HEK293 (cell line): Measurements from ENCODE around the gene S100A8.

Experiments
- CTCF ChIA-PET: fragments of 350-600 bp; formaldehyde crosslinking; extraction: SDS; loops from one replicate; lab custom pipeline; 2021; ENCODE audit warnings: antibody characterized with exemption; lab: Yijun Ruan, JAX
- POLR2A ChIA-PET: fragments of 300-600 bp; formaldehyde crosslinking; extraction: SDS; loops from one replicate; lab custom pipeline; 2020; ENCODE audit warnings: antibody characterized with exemption, inconsistent platforms; lab: Yijun Ruan, JAX
- H3K27ac ChIP-seq: fragments of 200-500 bp; sonication (Bioruptor generic); 2 replicates; pipeline ENCODE4 v1.5.1; 2014; ENCODE audit warnings: low read depth, low read length, control low read depth, inconsistent platforms; ENCODE audit errors: extremely low read depth
- H3K36me3 ChIP-seq, 2 experiments: fragments of 200-500 bp in 1 of 2; sonication (Bioruptor generic) in 1 of 2; 1 replicate in 1 of 2; 2 replicates in 1 of 2; pipeline ENCODE4 v1.5.1; 2014 to 2017; ENCODE audit warnings: inconsistent platforms in 2 of 2, low read length in 2 of 2; ENCODE audit not compliant: control insufficient read depth in 2 of 2, insufficient read depth in 1 of 2
- H3K4me1 ChIP-seq: fragments of 200-500 bp; sonication (Bioruptor generic); 2 replicates; pipeline ENCODE4 v1.5.1; 2014; ENCODE audit warnings: mild to moderate bottlenecking, low read length, inconsistent platforms; ENCODE audit not compliant: control insufficient read depth, insufficient read depth
- H3K4me3 ChIP-seq: 2 replicates; pipeline ENCODE4 v1.5.1; 2011; ENCODE audit warnings: low read depth, mild to moderate bottlenecking, control low read depth, low read length, moderate library complexity
- H3K9me3 ChIP-seq: fragments of 200-500 bp; sonication (Bioruptor generic); 2 replicates; pipeline ENCODE4 v1.5.1; 2014; ENCODE audit warnings: low read depth, low read length, inconsistent platforms; ENCODE audit not compliant: control insufficient read depth, insufficient read depth
- GFI1B ChIP-seq: fragments of 450-650 bp; formaldehyde crosslinking; IDR thresholded peaks from 2 replicates; pipeline ENCODE4 v1.5.1; 2016; ENCODE audit warnings: missing biosample characterization, missing genetic modification characterization
- KLF1 ChIP-seq: fragments of 450-650 bp; formaldehyde crosslinking; IDR thresholded peaks from 2 replicates; pipeline ENCODE4 v1.5.1; 2016; ENCODE audit warnings: missing biosample characterization, missing genetic modification characterization
- KLF16 ChIP-seq: fragments of 450-650 bp; formaldehyde crosslinking; IDR thresholded peaks from 2 replicates; pipeline ENCODE4 v1.5.1; 2017; ENCODE audit warnings: missing biosample characterization, missing genetic modification characterization
- REPIN1 ChIP-seq: fragments of 450-650 bp; formaldehyde crosslinking; IDR thresholded peaks from 2 replicates; pipeline ENCODE4 v1.5.1; 2017; ENCODE audit warnings: missing biosample characterization, missing genetic modification characterization, low read depth
- ZBTB1 ChIP-seq: fragments of 450-650 bp; formaldehyde crosslinking; IDR thresholded peaks from 2 replicates; pipeline ENCODE4 v1.5.1; 2016; ENCODE audit warnings: missing biosample characterization, missing genetic modification characterization
- ZBTB10 ChIP-seq: fragments of 450-650 bp; formaldehyde crosslinking; IDR thresholded peaks from 2 replicates; pipeline ENCODE4 v1.5.1; 2016; ENCODE audit warnings: missing biosample characterization, missing genetic modification characterization
- ZEB2 ChIP-seq: fragments of 450-650 bp; formaldehyde crosslinking; IDR thresholded peaks from 2 replicates; pipeline ENCODE4 v1.5.1; 2016; ENCODE audit warnings: missing biosample characterization, missing genetic modification characterization
- ZFP3 ChIP-seq: fragments of 450-650 bp; formaldehyde crosslinking; IDR thresholded peaks from 2 replicates; pipeline ENCODE4 v1.5.1; 2016; ENCODE audit warnings: low read depth, missing biosample characterization, missing genetic modification characterization
- ZFP37 ChIP-seq: fragments of 450-650 bp; formaldehyde crosslinking; IDR thresholded peaks from 2 replicates; pipeline ENCODE4 v1.5.1; 2016; ENCODE audit warnings: missing biosample characterization, missing genetic modification characterization
- ZNF274 ChIP-seq, 2 experiments: fragments of 200-500 bp in 1 of 2; fragments of 450-650 bp in 1 of 2; sonication (Bioruptor generic) in 1 of 2; formaldehyde crosslinking in 1 of 2; IDR thresholded peaks; 2 replicates each; pipeline versions ENCODE4 v1.5.1 to v1.6.1; 2014 to 2016; ENCODE audit warnings: borderline replicate concordance in 1 of 2, inconsistent platforms in 1 of 2, low read length in 1 of 2, missing biosample characterization in 1 of 2, missing genetic modification characterization in 1 of 2
- ZNF280D ChIP-seq: fragments of 450-650 bp; formaldehyde crosslinking; IDR thresholded peaks from 2 replicates; pipeline ENCODE4 v1.5.1; 2016; ENCODE audit warnings: missing biosample characterization, missing genetic modification characterization
- ZNF366 ChIP-seq: fragments of 450-650 bp; formaldehyde crosslinking; conservative IDR thresholded peaks from 2 replicates; pipeline ENCODE4 v1.5.1; 2016; ENCODE audit warnings: missing biosample characterization, missing genetic modification characterization
- ZNF404 ChIP-seq: fragments of 450-650 bp; formaldehyde crosslinking; IDR thresholded peaks from 2 replicates; pipeline ENCODE4 v1.5.1; 2017; ENCODE audit warnings: missing biosample characterization, missing genetic modification characterization
- ZNF544 ChIP-seq: fragments of 450-650 bp; formaldehyde crosslinking; IDR thresholded peaks from 2 replicates; pipeline ENCODE4 v1.5.0; 2017; ENCODE audit warnings: missing biosample characterization, missing genetic modification characterization
- ZNF623 ChIP-seq: fragments of 450-650 bp; formaldehyde crosslinking; IDR thresholded peaks from 2 replicates; pipeline ENCODE4 v1.5.1; 2016; ENCODE audit warnings: missing biosample characterization, missing genetic modification characterization
- ZNF629 ChIP-seq: fragments of 450-650 bp; formaldehyde crosslinking; IDR thresholded peaks from 2 replicates; pipeline ENCODE4 v1.5.1; 2017; ENCODE audit warnings: missing biosample characterization, missing genetic modification characterization
- ZNF830 ChIP-seq: fragments of 450-650 bp; IDR thresholded peaks from 2 replicates; pipeline ENCODE4 v1.5.0; 2018; ENCODE audit warnings: missing biosample characterization, missing genetic modification characterization, low read depth, mild to moderate bottlenecking, moderate library complexity
- ZSCAN23 ChIP-seq: fragments of 450-650 bp; formaldehyde crosslinking; IDR thresholded peaks from 2 replicates; pipeline ENCODE4 v1.5.1; 2016; ENCODE audit warnings: missing biosample characterization, missing genetic modification characterization
- TF ChIP-seq, protein P1 (sequence below): fragments of 450-650 bp; formaldehyde crosslinking; IDR thresholded peaks from 2 replicates; pipeline ENCODE4 v1.5.1; 2016; ENCODE audit warnings: missing biosample characterization, missing genetic modification characterization
- TF ChIP-seq, protein P2 (sequence below): fragments of 450-650 bp; formaldehyde crosslinking; IDR thresholded peaks from 2 replicates; pipeline ENCODE4 v1.5.1; 2016; ENCODE audit warnings: missing biosample characterization, missing genetic modification characterization

The S100A8 gene

GRCh38 chr1:153428073-153428638 is 37.3 kb upstream of the S100A8 start:
- H3K4me3 ChIP-seq = no peak overlapping the region
- no peak overlapping the region for H3K27ac ChIP-seq
- H3K9me3 ChIP-seq = no peaks in the 10 kb centered on the region
- CTCF ChIA-PET = interaction anchor here (1.4 kb wide), 1 partner anchor 49 kb away, joined by 3 read pairs; no protein-coding TSS in a partner anchor
- no peaks in the 10 kb centered on the region for H3K4me1 ChIP-seq
- H3K36me3 ChIP-seq = no peaks in the 10 kb centered on the region
- TF ChIP-seq GFI1B (tag by site-specific recombination) = no peak
- POLR2A ChIA-PET = no interaction called here

GRCh38 chr1:153426809-153427208 is 35.9 kb upstream of the S100A8 start:
- H3K36me3 ChIP-seq = no peaks in the 10 kb centered on the region
- no peaks in the 10 kb centered on the region for H3K9me3 ChIP-seq
- ChIA-PET POLR2A (no interaction called here), CTCF (interaction anchor here (0.7 to 1.7 kb wide), 3 partner anchors 39 to 71 kb away, joined by 3 to 4 read pairs (median 3); no protein-coding TSS in a partner anchor)
- TF ChIP-seq ZFP37 (no peak), ZBTB1 (tag by site-specific recombination) (no peak), ZBTB10 (tag by site-specific recombination) (no peak), REPIN1 (no peak), ZNF274 (IDR thresholded peaks at IDR 0.05; ENCODE audit: low read length) (no peak), ZNF274 (tag by site-specific recombination; IDR thresholded peaks at IDR 0.05; ENCODE audit: borderline replicate concordance) (no peak), ZSCAN23 (tag by site-specific recombination) (no peak), ZFP3 (tag by site-specific recombination) (no peak), KLF16 (tag by site-specific recombination) (no peak), ZNF830 (no peak), ZNF623 (no peak), ZNF366 (tag by site-specific recombination) (no peak), ZEB2 (tag by site-specific recombination) (no peak)
- H3K4me3 ChIP-seq = no peak overlapping the region
- H3K4me1 ChIP-seq = no peaks in the 10 kb centered on the region
- no peak overlapping the region for H3K27ac ChIP-seq

DNA sequence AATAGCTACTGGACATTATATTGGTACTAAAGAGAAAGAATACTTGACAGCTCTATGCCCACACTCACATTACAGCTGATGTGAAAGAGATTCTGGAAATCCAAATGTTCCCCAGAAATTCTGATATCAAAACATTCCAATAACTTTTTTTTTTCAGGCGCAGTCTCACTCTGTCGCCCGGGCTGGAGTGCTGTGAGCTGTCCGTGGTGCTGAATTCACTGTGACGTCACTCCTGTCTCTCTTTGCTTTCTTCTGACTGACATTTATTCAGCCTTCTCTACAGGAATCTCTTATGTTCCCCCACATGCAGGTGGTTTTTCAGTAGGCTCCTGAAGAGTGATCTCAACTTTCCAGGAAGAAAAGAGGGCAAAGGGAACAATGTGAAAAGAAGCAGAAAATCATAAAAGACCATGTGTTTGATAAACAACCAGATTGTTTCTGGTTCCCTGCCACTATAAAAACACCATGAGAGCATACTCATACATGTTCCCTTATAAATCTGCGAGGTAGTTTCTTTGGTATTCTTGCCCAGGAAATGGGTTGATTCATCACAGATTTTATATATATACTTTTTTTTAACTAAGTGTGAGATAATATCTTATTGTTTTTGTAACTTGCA is 31.7 kb upstream of the S100A8 start:
- no peak overlapping the region for H3K4me3 ChIP-seq
- H3K4me1 ChIP-seq = no peaks in the 10 kb centered on the region
- H3K27ac ChIP-seq = no peak overlapping the region
- ChIA-PET POLR2A (no interaction called here), CTCF (interaction anchor here (0.6 kb wide), 2 partner anchors 72 to 169 kb away, joined by 3 read pairs; no protein-coding TSS in a partner anchor)
- H3K36me3 ChIP-seq = no peaks in the 10 kb centered on the region
- H3K9me3 ChIP-seq = no peaks in the 10 kb centered on the region
- TF ChIP-seq, protein P1, sequence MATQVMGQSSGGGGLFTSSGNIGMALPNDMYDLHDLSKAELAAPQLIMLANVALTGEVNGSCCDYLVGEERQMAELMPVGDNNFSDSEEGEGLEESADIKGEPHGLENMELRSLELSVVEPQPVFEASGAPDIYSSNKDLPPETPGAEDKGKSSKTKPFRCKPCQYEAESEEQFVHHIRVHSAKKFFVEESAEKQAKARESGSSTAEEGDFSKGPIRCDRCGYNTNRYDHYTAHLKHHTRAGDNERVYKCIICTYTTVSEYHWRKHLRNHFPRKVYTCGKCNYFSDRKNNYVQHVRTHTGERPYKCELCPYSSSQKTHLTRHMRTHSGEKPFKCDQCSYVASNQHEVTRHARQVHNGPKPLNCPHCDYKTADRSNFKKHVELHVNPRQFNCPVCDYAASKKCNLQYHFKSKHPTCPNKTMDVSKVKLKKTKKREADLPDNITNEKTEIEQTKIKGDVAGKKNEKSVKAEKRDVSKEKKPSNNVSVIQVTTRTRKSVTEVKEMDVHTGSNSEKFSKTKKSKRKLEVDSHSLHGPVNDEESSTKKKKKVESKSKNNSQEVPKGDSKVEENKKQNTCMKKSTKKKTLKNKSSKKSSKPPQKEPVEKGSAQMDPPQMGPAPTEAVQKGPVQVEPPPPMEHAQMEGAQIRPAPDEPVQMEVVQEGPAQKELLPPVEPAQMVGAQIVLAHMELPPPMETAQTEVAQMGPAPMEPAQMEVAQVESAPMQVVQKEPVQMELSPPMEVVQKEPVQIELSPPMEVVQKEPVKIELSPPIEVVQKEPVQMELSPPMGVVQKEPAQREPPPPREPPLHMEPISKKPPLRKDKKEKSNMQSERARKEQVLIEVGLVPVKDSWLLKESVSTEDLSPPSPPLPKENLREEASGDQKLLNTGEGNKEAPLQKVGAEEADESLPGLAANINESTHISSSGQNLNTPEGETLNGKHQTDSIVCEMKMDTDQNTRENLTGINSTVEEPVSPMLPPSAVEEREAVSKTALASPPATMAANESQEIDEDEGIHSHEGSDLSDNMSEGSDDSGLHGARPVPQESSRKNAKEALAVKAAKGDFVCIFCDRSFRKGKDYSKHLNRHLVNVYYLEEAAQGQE (tag by site-specific recombination) = peak; percentile 99
- TF ChIP-seq, protein P2, sequence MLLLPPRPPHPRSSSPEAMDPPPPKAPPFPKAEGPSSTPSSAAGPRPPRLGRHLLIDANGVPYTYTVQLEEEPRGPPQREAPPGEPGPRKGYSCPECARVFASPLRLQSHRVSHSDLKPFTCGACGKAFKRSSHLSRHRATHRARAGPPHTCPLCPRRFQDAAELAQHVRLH = no peak
- TF ChIP-seq KLF1 (no peak), ZNF280D (tag by site-specific recombination) (no peak), ZNF629 (tag by site-specific recombination) (peak; percentile 93), ZNF544 (tag by site-specific recombination) (no peak), ZNF274 (IDR thresholded peaks at IDR 0.05; ENCODE audit: low read length) (no peak), ZNF274 (tag by site-specific recombination; IDR thresholded peaks at IDR 0.05; ENCODE audit: borderline replicate concordance) (no peak), ZNF404 (tag by site-specific recombination) (no peak)
